ENCODE measurements around the gene MEGF10.

GRCh38 chr5:127335381-127335780, 44.8 kb downstream of the MEGF10 start:
- TF ChIP-seq POLR2A (IDR thresholded peaks at IDR 0.05; ENCODE audit: low read depth) (no peak), EP300 (IDR thresholded peaks at IDR 0.05) (no peak)

All from esophagus muscularis mucosa (tissue), 2 donors.